Activated T-cell treated with anti-CD3 and anti-CD28 coated beads, Interleukin-2, amount 50 U/mL, for 24 hours (primary cell): Measurements from ENCODE around the gene FBXW11.

ENCODE experiments used
- DNase-seq: peaks from one replicate; pipeline ENCODE4 v3.0.0-alpha.2; 2020
- H3K27ac Mint-ChIP-seq: 2 replicates; pipeline ENCODE4 v1.8.0; 2020; ENCODE audit warnings: mild to moderate bottlenecking, mixed read lengths
- H3K27me3 Mint-ChIP-seq: 2 replicates; pipeline ENCODE4 v1.8.0; 2020; ENCODE audit warnings: mixed read lengths
- H3K36me3 Mint-ChIP-seq: 2 replicates; pipeline ENCODE4 v1.8.0; 2020; ENCODE audit warnings: low read depth, mixed read lengths
- H3K4me1 Mint-ChIP-seq: 2 replicates; pipeline ENCODE4 v1.8.0; 2020; ENCODE audit warnings: low read depth, mixed read lengths
- H3K4me3 Mint-ChIP-seq: 2 replicates; pipeline ENCODE4 v1.8.0; 2020; ENCODE audit warnings: mild to moderate bottlenecking, moderate library complexity, mixed read lengths
- H3K9me3 Mint-ChIP-seq: 2 replicates; pipeline ENCODE4 v1.8.0; 2020; ENCODE audit warnings: mixed read lengths

The FBXW11 gene

DNA sequence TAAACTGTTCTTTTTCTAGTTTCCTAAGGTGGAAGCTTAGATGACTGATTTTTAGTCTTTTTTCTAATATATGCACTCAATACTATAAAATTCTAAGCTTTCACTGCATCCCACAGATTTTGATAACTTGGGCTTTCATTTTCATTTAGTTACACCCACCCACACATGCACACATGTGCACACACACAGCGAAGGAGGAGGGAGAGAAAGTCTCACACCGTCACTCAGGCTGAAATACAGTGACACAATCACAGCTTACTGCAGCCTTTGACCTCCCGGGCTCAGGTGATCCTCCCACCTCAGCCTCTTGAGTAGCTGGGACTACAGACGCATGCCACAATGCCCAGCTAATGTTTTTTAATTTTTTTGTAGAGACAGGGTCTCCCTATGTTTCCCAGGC is 124.3 kb downstream of the FBXW11 start:
- Mint-ChIP-seq H3K27ac (peak overlapping the region; percentile 62), H3K9me3 (no peaks in the 10 kb centered on the region), H3K36me3 (peaks cover 79% of the 10 kb centered on the region), H3K27me3 (no peaks in the 10 kb centered on the region), H3K4me1 (peaks cover 25% of the 10 kb centered on the region), H3K4me3 (no peak overlapping the region)
- no peak for DNase-seq

GRCh38 chr5:171874234-171874633 is 132.2 kb downstream of the FBXW11 start:
- no peaks in the 10 kb centered on the region for H3K9me3 Mint-ChIP-seq
- H3K27ac Mint-ChIP-seq, result no peak overlapping the region
- H3K4me1 Mint-ChIP-seq, result no peaks in the 10 kb centered on the region
- peaks cover 92% of the 10 kb centered on the region for H3K36me3 Mint-ChIP-seq
- no peaks in the 10 kb centered on the region for H3K27me3 Mint-ChIP-seq
- no peak overlapping the region for H3K4me3 Mint-ChIP-seq
- DNase-seq, result no peak

DNA sequence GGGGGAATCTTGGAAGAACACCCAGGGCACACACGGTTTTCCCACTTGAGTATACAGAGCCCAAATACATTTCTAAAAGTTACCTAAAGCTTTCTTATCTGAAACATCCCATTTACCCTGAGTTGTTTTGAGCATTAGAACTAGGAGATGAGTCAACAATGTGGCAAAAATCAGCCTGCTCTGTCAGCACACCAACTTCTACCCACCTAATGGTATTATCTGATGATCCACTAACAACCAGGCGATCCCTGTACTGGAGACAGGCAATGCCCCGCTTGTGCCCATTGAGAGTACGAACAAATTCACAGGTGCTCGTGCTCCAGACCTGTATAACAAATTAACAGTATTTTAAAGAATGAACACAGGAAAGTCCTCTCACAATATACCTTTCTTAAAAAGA is 133.8 kb downstream of the FBXW11 start:
- no peak for DNase-seq
- Mint-ChIP-seq H3K4me1 (no peaks in the 10 kb centered on the region), H3K36me3 (peaks cover 94% of the 10 kb centered on the region), H3K27me3 (no peaks in the 10 kb centered on the region), H3K27ac (no peak overlapping the region), H3K9me3 (no peaks in the 10 kb centered on the region), H3K4me3 (no peak overlapping the region)

GRCh38 chr5:171871711-171872110 is 134.7 kb downstream of the FBXW11 start:
- Mint-ChIP-seq H3K4me3 (no peak overlapping the region), H3K27me3 (no peaks in the 10 kb centered on the region), H3K36me3 (peaks cover 93% of the 10 kb centered on the region), H3K27ac (peak overlapping the region; percentile 55), H3K9me3 (no peaks in the 10 kb centered on the region), H3K4me1 (peaks cover 2% of the 10 kb centered on the region)
- no peak for DNase-seq

DNA sequence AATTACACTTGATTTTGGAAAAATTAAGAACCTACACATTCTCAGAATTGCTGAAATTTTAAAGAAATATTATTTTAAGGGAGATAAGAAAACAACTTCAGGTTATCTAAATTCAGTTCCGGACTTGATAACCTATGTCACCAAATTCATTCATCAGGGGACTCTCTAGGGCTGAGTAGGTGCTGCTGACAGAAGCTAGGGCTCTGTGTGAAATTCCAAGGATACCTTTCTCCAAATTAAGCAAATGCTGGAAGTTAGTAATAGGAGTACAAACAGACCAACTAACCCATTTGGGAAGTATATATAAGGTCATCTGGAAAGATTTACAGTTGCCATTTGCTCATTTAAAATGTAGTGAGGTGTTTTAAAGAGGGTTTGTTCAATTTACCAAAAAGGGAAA is 136.5 kb downstream of the FBXW11 start:
- Mint-ChIP-seq H3K4me1 (peaks cover 3% of the 10 kb centered on the region), H3K9me3 (no peaks in the 10 kb centered on the region), H3K4me3 (no peak overlapping the region)

DNA sequence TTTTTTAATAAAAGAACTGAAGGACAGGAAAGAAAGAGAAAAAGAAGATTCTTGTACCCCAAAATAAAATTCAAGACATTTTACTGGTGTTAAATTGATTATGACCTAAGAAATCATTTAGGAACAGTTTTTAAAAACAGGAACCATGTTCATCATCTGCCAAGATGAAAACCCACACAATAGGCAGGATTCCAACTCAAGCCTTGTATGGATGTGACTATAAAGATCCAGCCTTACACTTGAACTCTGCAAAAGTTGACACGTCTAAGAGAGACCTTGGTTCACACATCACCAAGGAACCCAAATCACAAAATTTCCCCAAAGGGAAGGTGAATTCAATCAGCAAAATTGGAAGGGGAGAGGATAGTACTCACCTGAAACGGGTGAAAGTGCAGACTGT is 138.2 kb downstream of the FBXW11 start:
- Mint-ChIP-seq H3K27ac (no peak overlapping the region), H3K36me3 (peaks cover 94% of the 10 kb centered on the region)

More for the DNA sequence above, 136.5 kb downstream of the FBXW11 start:
- H3K36me3 Mint-ChIP-seq, result peaks cover 92% of the 10 kb centered on the region
- H3K27ac Mint-ChIP-seq, result no peak overlapping the region
- no peak for DNase-seq
- H3K27me3 Mint-ChIP-seq, result no peaks in the 10 kb centered on the region

DNA sequence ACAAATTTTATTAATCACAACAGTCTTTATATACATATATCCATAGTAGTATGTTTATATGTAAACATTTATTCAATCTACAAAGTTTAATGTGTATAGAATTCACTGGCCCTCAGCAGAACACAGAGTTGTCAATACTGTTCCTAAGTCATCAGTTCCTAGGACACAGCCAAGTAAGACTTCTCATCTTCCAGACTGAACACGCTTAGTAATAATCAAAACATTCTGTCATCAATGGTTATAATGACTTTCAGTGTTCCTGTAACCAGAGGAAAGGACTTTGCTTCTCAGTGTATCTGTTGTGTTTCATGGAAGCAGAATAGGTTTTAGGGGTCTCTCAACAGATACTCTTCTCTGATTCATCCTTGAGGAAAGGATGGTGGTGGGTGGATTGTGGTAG is 138.7 kb downstream of the FBXW11 start:
- H3K4me3 Mint-ChIP-seq, result no peak overlapping the region
- H3K27me3 Mint-ChIP-seq, result no peaks in the 10 kb centered on the region
- no peak for DNase-seq
- no peaks in the 10 kb centered on the region for H3K9me3 Mint-ChIP-seq
- H3K4me1 Mint-ChIP-seq, result peaks cover 3% of the 10 kb centered on the region
- no peak overlapping the region for H3K27ac Mint-ChIP-seq
- peaks cover 94% of the 10 kb centered on the region for H3K36me3 Mint-ChIP-seq

More for the DNA sequence above, 138.2 kb downstream of the FBXW11 start:
- Mint-ChIP-seq H3K4me3 (no peak overlapping the region), H3K4me1 (peaks cover 3% of the 10 kb centered on the region), H3K9me3 (no peaks in the 10 kb centered on the region), H3K27me3 (no peaks in the 10 kb centered on the region)
- no peak for DNase-seq

DNA sequence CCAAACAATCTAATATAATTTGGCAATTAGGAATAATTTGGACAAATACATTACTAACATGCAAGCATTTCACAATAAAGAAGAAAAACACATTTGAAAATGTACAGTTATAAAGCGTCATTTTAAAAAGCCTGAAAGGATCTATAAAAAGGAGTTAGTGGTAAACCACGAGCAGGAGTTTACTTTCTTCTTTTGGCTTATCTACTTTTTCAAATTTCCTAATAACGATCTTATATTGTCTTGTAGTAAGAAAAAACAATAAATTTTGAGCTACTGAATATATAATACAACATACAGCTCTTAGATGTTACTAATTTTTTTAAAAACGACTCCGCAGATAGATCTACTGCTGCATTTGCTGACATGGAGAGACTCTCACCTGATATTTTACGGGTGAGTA is 141.0 kb downstream of the FBXW11 start:
- DNase-seq, result no peak
- Mint-ChIP-seq H3K4me1 (peaks cover 3% of the 10 kb centered on the region), H3K27me3 (no peaks in the 10 kb centered on the region), H3K4me3 (no peak overlapping the region), H3K36me3 (peaks cover 89% of the 10 kb centered on the region), H3K9me3 (no peaks in the 10 kb centered on the region), H3K27ac (no peak overlapping the region)

DNA sequence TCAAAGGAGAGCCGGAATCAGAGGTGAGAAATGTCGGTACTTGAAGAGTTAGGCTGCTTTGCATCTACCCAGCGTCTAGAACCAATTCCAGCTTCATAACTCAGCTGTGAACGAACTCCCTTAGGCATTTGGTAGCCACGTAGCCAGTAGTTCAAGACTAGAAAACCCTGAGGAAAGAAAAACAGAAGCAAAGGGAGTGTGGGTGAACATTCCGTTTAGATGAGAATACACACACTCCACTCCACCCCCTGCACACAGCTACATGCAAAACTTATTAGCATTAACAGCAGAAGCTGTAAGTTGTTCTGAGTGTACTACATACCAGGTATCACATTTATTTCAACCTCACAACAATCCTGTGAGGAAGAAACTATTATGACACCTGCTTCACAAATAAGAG is 142.5 kb downstream of the FBXW11 start:
- Mint-ChIP-seq H3K4me1 (peaks cover 3% of the 10 kb centered on the region), H3K4me3 (no peak overlapping the region), H3K27ac (no peak overlapping the region), H3K27me3 (no peaks in the 10 kb centered on the region), H3K36me3 (peaks cover 80% of the 10 kb centered on the region), H3K9me3 (no peaks in the 10 kb centered on the region)
- no peak for DNase-seq

DNA sequence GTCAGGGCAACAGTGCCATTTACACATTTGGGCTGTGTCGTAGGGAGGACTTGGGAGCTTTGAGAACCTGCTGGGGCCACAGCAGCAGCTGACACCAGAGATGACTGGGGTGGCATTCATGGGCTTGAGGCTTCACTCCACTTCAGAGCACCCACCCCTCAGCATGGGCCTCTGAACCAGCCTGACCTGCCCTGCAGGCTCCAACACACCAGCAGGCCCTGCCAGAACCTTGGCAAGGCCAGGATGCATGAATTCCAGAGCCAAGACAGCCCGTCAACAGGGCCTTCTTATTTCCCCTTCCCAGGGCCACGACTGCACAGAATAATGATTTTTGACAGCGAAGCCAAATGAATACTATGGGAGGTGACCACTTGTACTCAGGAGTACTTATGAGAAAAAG is 143.8 kb downstream of the FBXW11 start:
- Mint-ChIP-seq H3K4me3 (no peak overlapping the region), H3K27ac (no peak overlapping the region), H3K9me3 (no peaks in the 10 kb centered on the region), H3K36me3 (peaks cover 75% of the 10 kb centered on the region), H3K4me1 (peaks cover 3% of the 10 kb centered on the region), H3K27me3 (no peaks in the 10 kb centered on the region)
- DNase-seq, result no peak

DNA sequence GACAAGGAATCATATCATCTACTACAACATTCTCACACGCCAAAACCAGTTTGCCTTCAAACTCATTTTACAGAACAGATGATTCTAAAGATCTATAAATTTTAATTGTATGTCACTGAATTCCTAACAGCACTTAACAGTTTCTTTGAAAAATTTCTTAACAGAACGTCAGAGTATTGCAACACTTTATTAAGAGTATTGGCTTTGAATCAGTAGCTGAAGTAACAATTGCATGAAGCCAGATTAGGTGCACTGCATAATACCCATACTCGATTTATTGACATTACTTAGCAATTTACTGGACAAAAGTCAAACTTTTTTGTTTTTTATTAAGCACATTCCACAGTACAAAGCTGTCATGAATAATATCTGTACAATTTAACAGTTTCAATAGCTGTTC is 145.1 kb downstream of the FBXW11 start:
- Mint-ChIP-seq H3K27me3 (no peaks in the 10 kb centered on the region), H3K4me1 (peaks cover 3% of the 10 kb centered on the region), H3K9me3 (no peaks in the 10 kb centered on the region), H3K27ac (no peak overlapping the region), H3K36me3 (peaks cover 62% of the 10 kb centered on the region), H3K4me3 (no peak overlapping the region)
- DNase-seq, result no peak

DNA sequence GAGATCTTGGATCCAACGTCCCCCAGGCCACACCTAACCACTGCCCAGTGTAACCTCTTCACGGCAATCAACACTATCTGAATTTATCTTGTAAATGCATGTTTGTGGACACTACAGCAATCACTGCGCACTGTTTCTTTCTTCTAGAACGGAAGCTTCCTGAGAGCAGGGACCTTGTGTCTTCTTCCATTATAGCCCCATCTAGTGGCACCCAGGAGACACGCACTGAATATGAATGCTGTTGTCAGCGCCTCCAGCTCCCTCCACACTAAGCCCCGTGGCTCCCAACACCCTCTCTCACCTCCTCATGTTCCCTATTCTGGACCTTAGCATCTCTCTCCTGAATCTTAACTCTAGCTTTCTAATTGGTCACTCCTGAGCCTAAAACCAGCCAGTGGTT is 148.1 kb downstream of the FBXW11 start:
- Mint-ChIP-seq H3K9me3 (no peaks in the 10 kb centered on the region), H3K4me1 (peaks cover 9% of the 10 kb centered on the region), H3K36me3 (peaks cover 38% of the 10 kb centered on the region), H3K4me3 (no peak overlapping the region), H3K27ac (no peak overlapping the region), H3K27me3 (no peaks in the 10 kb centered on the region)
- no peak for DNase-seq

DNA sequence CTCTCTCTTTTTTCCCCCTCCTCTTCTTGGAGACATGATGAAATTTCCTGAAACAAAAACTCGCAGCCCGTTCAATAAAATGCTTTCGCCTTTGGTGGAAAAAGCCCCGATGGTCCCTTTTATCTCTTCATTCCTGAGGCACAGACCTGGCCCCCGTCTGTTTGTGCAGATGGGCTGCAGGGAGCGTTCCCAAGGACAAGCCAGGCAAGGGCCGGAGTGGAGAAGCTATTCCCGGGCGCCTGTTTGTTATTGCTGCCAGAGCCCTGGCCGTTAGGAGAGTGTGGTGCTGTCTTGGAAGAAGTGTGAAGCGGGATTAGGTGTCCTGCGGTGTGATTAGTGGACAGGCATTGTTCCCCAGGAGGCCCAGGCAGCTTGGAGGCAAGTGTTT is 149.0 kb downstream of the FBXW11 start:
- Mint-ChIP-seq H3K4me1 (peaks cover 9% of the 10 kb centered on the region), H3K4me3 (no peak overlapping the region), H3K36me3 (peaks cover 31% of the 10 kb centered on the region), H3K9me3 (no peaks in the 10 kb centered on the region), H3K27ac (no peak overlapping the region), H3K27me3 (no peaks in the 10 kb centered on the region)
- DNase-seq, result no peak

- H3K27ac Mint-ChIP-seq, result peak overlapping the region; percentile 40
Measured at GRCh38 chr5:171855798-171856763, 150.4 kb downstream of the FBXW11 start.

GRCh38 chr5:171855265-171855664 is 151.2 kb downstream of the FBXW11 start:
- Mint-ChIP-seq H3K9me3 (no peaks in the 10 kb centered on the region), H3K27me3 (no peaks in the 10 kb centered on the region), H3K36me3 (peaks cover 16% of the 10 kb centered on the region), H3K4me3 (no peak overlapping the region), H3K27ac (no peak overlapping the region), H3K4me1 (peaks cover 9% of the 10 kb centered on the region)
- no peak for DNase-seq

More at GRCh38 chr5:171855798-171856763, 150.4 kb downstream of the FBXW11 start:
- H3K4me1 Mint-ChIP-seq, result peaks cover 9% of the 10 kb centered on the region
- H3K27me3 Mint-ChIP-seq, result no peaks in the 10 kb centered on the region
- peaks cover 23% of the 10 kb centered on the region for H3K36me3 Mint-ChIP-seq
- H3K9me3 Mint-ChIP-seq, result no peaks in the 10 kb centered on the region
- no peak overlapping the region for H3K4me3 Mint-ChIP-seq
- no peak for DNase-seq
